AG10803 (cell line): ENCODE results near the gene VPS13A.

ENCODE experiments used
- DNase-seq: peaks from one replicate; pipeline ENCODE4 v3.0.0; 2010; ENCODE audit warnings: low read depth
- H3K4me3 ChIP-seq: 2 replicates; pipeline ENCODE4 v1.5.1; 2011; ENCODE audit warnings: mild to moderate bottlenecking, low read length, control low read depth
- CTCF ChIP-seq: conservative IDR thresholded peaks from 2 replicates; pipeline ENCODE4 v1.5.1; 2011; ENCODE audit warnings: mild to moderate bottlenecking, low read length, control low read depth, inconsistent platforms

VPS13A gene

GRCh38 chr9:77316058-77316457 is 138.7 kb downstream of the VPS13A start:
- TF ChIP-seq CTCF: no peak
- no peak overlapping the region for H3K4me3 ChIP-seq
- DNase-seq: no peak

- no peak for TF ChIP-seq CTCF
- DNase-seq: no peak
- no peak overlapping the region for H3K4me3 ChIP-seq
These were observed 147.7 kb downstream of the VPS13A start for GRCh38 chr9:77325058-77325457.

- DNase-seq: no peak
- no peak for TF ChIP-seq CTCF
- H3K4me3 ChIP-seq: no peak overlapping the region
These were observed 150.8 kb downstream of the VPS13A start for GRCh38 chr9:77328102-77328501.

- no peak for TF ChIP-seq CTCF
- DNase-seq: no peak
These were observed 192.7 kb downstream of the VPS13A start for GRCh38 chr9:77370064-77370463.

GRCh38 chr9:77374266-77374665 is 196.9 kb downstream of the VPS13A start:
- no peak for TF ChIP-seq CTCF
- no peak overlapping the region for H3K4me3 ChIP-seq
- DNase-seq: no peak

More at GRCh38 chr9:77370064-77370463, 192.7 kb downstream of the VPS13A start:
- H3K4me3 ChIP-seq: no peak overlapping the region

GRCh38 chr9:77375956-77376532 is 198.7 kb downstream of the VPS13A start:
- H3K4me3 ChIP-seq: no peak overlapping the region
- DNase-seq: peak; percentile 30
- TF ChIP-seq CTCF: no peak

- TF ChIP-seq CTCF: no peak
- peak; percentile 57 for DNase-seq
- no peak overlapping the region for H3K4me3 ChIP-seq
These were observed 207.1 kb downstream of the VPS13A start for GRCh38 chr9:77384406-77384805.
